HG03175 (cell line): ENCODE data around the gene TNS3.

Experiments
- ATAC-seq: cut with Tn5 transposase; IDR thresholded peaks from one replicate; pipeline ENCODE4 v1.9.1; 2021; ENCODE audit warnings: mild to moderate bottlenecking, moderate library complexity; ENCODE audit not compliant: unreplicated experiment

The TNS3 gene

DNA sequence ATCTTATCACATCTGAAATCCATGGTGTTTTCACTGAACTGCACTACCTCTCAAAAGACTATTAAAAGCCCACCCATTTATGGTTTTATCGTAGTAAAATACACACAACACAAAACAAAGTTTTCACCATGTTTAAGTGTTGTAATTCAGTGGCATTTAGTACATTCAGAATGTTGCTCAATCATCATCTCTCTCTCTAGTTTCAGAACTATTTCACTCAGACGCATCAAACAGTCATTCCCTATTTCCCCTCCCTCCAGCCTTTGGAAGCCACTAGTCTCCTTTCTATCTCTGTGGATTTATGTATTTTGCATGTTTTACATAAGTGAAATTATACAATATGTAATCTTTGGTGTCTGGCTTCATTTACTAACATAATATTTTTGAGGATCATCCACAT, 332.6 kb downstream of the TNS3 start:
- ATAC-seq = no peak

DNA sequence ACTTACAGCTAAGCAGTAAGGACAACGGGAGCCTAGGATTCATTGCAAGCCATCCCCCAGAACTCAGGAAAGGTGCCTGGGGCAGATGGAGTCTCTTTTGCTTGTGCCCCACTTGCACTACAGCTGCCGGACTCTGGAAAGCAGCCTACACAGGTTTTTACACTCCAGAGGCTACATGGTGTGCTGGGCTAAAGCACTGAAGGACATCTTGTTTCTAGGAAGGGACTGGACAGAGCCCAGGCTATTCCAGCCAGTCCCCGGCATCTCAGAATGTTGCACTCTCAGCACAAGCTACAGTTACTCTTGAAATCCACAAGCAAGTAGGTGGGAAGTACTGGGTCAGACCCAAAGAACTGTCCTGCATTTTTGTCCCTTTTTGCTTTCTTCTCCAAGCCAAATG, 333.1 kb downstream of the TNS3 start:
- no peak for ATAC-seq

DNA sequence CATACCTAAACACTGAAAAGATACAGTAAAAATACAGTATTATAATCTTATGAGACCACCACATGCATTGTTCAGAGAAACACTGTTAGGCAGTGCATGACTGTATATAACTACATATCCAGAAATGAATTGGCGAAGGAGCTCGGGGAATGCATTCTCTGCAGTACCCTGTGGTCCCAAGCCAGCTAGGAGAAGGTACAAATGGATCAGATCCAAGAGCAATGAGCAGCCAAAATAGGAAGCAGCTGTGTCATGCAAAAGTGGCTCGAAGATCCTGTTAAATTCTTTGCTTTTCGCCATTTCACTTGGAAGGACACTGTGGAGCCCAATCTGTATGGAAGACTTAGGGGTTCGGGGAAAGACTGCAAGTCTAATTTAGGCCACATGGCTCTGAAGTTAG, 334.8 kb downstream of the TNS3 start:
- ATAC-seq = no peak

DNA sequence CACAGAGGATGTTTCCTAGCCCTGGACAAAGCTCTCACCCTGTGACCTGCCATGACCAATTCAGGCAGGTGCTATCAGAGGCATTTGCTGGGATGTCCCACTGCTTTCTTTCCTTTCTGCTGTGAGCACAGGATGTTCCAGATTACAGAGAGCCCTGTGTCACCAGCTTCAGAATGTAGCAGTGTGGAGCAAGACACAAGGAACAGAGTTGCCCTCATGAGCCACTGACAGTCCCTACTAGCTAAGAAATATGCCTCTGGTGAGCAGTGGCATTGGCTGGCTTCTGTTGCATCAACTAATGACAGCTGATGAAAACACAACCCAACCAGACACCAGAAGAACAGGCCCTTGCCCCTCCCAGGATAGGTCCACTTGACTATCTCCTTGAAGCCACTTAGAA, 337.2 kb downstream of the TNS3 start:
- no peak for ATAC-seq

DNA sequence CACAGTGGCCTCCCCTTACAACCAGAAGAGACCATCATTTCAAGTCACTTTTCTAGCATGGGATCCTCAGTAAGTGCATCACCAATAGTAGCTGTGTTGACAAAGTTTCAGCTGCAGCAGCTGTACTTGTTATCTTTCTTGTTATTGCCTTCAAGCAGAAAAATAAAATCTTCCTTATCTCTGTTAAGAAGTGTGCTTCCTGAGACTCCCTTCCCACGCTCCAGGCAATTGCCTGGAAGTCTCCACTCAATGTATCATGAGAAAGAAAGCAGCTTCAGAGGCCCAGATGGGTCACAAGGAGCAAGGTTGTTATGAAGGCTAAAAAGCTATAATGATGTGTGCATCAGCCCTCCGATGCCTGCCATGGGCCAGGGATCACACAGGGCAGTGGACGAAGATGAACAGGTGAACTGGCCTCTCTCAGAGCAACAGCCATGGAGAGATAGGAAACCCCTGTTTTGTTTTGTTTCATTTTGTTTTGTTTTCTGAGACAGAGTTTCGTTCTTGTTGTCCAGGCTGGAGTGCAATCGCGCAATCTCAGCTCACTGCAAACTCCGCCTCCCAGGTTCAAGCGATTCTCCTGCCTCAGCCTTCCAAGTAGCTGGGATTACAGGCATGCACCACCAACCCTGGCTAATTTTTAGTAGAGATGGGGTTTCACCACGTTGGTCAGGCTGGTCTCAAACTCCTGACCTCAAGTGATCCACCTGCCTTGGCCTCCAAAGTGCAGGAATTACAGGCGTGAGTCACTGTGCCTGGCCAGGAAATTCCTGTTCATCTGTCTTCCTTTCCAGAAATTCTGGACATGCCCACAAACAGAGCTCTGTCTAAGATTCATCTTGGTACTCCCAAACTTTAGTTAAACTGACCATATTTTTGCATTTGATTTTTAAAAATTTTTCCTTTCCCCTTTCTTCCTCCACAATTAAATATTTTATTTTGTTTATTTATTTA, 340.5 kb downstream of the TNS3 start:
- no peak for ATAC-seq

DNA sequence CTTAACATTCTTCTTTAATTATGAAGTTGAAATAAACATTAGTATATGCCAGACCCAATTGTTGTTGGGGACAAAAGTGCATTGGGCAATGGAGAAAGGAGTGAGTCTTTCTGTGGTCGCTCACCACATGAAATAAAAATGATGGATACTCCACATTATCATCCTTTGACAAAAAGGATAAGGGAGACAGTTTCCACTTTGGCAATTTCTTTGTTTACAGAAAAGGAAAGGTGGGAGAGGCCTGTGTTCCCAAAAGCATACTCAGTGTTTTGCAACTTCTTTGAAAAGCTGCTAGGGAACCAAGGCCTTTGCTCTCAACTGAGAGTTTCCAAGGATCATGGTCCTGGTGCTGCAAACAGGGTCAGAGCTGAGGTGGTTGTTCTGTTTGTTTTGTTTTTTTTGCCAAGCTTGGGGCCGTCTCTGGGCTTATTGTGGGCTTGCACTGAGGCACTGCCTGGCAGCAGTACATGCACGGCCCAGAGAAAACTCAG, 341.9 kb downstream of the TNS3 start:
- ATAC-seq = no peak

DNA sequence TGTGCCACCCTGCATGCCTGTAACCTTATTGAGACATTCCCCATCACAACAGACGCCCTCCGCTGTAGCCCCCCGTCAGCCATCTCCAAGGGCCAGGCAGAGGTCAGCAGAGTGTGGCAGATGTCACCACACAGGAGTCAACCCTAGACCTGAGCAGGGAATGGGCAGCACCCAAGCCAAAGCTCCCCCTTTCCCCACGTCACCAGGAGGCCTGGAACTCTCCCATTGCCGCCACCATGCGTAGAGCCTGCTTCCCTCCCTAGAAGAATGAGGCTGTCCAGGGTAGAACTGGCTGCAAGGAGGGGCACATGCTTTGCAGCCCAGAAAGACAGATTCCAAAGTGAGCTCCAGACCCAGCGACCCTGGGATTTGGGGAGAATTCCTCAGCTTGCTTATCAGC, 342.9 kb downstream of the TNS3 start:
- ATAC-seq = no peak

DNA sequence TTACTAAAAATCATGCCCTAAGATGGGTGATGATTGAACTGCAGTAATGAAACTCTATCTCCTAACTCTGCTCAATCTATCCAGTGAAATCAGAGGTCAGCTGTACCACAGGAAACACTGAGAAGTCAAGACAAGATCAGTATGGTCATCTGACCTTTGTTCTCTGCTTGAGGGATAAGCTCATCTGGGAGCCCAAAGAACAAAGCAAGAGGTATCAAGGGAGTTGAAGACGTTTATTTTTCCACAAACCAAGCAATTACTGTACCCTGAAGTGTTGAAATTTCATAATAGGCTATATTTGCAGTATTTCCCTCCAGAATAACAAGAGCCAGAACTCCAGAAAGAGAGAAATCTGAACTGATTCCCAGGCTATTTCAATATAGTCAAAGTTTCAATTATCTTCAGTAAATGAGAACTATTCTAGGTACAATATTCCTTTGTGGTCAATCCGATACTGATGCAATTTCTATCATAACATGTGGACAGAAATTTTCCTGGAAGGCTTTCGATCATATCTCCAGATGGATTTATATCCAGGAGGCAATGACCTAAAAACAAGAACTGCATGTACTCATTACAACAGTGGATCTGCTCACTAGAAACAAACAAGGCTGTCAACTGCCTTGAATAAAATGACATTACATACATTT, 345.3 kb downstream of the TNS3 start:
- ATAC-seq = no peak

DNA sequence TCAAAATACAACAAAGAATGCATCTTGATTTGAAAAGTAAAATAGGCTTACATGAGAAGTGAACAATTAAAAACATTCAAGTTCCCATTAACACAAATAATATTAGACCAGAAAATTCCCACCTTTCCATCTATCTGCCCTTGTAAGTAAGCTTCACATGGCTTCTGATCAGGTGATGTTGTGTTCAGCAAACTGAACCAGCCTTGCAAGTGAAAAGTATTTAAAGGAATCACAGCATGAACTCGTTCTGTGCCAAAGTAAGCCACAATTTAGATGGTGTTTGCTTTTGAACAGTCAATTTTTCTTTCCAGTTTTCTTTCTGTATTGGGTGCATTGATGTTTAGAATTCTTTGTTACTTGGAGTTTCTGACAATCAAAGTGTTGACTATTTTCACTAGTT, 347.9 kb downstream of the TNS3 start:
- no peak for ATAC-seq

DNA sequence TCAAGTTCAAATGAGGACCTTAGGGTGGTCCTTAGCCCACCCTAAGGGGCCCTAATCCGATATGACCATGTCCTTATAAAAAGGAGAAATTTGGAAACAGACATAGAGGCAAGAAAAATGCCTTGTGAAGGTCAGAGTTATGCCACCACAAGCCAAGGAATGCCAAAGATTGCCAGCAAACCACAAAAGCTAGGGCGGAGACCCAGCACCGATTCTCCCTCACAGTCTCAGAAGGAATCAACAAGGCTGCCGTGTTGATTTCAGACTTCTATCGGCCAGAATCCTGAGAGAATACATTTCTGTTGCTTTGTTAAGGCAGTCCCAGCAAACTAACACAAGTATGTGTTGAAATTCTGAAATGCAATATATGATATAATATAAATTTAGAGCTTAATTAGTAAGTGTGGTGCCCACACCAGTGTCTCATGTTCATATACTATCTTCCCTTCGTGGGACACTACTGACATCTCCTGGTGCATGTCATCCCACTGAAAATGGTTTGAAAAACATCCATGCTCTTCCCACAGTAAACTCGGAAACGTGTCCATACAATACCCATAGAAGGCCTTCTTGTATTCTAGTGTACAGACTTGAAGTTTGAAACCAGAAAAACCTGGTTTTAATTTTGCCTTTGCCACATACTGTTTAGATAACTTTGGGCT, 349.0 kb downstream of the TNS3 start:
- no peak for ATAC-seq

DNA sequence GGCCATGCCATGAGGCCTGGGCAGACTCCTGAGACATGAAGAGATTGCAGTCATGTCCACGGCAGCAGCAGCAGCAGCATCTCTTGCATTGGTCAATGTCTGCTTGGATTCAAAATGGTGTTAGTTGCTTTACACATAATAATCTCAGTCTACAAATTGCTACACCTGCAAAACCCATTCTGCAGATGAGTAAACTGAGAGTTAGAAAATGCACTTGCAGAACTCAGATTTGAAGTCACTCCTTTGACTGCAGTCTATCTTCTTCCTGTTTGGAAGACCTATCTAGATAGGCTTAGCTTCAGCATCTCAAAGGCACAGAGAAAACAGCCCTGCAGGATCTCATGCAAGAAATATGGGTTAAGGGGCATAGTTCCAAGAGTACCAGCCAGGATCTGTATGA, 350.3 kb downstream of the TNS3 start:
- no peak for ATAC-seq

DNA sequence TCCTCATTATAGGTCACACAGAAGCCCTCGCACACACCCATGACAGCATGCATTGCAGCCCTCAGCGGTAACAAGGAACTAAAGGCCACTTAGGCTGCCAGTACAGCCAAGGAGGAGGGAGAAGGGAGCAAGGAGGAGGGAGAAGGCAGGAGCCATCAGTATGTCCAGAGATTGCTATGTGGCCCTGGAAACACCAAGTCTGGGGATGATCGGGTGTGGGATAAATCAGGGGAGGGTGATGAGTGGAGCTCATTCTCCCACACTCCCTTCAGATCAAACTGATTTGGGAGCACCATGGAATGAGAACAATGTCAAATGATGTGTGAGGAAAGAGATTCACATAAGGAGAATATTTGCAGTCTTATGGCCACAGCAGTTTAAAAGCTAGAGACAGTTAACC, 350.9 kb downstream of the TNS3 start:
- ATAC-seq = no peak

DNA sequence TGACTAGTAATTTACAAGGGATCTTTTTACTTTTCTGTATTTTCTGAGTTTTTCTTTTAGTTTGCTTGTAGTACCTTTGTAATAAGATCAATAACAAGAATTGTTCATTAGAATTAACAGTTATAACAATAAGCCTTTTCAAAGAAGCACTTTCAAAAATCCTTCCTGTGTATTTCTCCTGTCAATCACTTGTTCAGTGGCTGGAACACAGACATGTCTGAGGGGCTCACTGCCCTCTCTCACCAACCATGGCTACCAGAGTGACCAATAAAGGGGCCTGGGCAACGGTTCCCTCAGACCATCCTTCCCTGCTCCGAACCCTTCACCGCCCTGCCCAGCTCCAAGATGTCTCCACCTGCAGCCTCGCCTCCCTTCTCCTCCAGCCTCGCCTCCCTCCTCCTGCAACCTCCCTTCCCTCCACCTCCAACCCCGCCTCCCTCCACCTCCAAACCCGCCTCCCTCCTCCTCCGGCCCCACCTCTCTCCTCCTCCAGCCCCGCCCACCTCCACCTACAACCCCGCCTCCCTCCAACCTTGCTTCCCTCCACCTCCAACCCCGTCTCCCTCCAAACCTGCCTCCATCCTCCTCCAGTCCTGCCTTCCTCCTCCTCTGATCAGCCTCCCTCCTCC, 353.4 kb downstream of the TNS3 start:
- no peak for ATAC-seq

DNA sequence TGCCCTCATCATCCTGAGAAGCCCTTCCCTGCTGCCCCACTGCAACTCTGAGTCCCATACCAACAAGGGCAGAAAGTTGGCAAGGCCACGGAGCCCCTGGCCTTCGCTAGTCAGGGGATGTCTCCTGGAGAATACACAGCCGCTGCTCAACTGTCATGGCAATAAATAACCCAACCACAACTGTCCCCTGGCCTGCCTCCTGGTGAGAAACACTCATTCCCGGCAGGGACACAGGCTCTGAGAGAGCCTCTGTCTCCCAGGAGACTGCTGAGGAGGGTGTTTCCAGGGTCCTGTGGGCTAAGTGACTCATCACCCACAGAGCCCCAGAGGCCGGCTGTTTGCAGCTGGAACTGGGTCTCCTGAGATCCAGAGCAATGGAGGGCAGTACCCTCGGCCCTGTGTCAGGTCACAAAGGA, 354.1 kb downstream of the TNS3 start:
- ATAC-seq = peak; percentile 79

DNA sequence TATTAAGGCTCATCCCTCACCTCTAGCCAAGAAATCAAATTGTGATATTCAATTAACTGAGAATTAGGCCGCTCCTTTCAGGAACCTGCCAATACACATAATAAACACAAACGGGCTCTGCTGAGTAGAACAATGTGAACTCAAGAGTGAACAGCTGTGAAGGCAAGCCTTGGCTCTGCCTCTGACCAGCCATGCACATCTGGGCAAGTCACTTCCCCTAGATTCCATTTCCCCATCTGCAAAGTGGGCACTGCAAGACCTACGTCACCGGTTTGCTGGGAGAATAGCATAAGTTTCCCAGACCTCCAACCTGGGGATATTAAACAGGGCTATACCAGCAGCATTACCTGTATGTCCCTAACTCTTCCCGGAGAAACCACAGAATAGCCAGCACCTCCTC, 355.2 kb downstream of the TNS3 start:
- no peak for ATAC-seq

DNA sequence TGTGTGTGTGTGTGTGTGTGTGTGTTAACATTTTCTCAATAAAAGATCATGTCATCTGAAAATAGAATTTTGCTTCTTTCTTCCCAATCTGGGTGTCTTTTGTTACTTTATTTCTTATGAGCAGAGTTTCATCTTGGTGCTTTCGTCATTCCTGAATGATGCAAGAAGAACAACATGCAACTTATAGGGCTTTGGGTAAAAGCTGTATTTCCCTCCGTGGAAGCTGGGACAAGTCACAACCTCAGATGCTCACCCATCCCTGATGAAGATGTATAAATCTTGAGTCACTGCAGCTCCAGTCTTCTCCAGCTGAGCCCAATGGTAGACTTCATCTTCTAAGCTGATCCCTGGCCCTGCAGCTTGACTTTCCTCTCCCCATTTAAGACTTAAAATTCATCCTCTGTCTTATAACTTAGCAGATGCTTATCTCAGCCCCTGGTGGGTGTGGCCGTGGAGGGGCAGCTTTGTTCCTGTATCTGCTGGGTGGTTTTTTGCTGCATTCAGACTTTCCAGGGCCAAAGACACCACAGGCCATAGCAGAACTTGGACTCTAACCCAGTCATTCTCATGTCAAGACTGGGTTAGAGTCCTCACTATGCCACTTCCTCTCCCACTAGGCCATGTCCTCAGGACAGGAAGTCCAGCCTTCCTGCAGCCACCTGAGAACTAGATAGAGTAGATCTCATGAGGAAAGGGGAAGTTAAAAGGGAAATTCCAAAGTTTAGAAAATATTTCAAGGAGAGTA, 356.4 kb downstream of the TNS3 start:
- ATAC-seq = no peak
